ENCODE data around the gene SLC47A2.

Gene SLC47A2

GRCh38 chr17:19728084-19728495, 11.7 kb upstream of the SLC47A2 start:
- DNase-seq (ENCODE audit: low read depth in 4 of 4, low spot score in 1 of 4): no peak

GRCh38 chr17:19727501-19728078, 11.2 kb upstream of the SLC47A2 start:
- DNase-seq (ENCODE audit: low read depth in 4 of 4, low spot score in 1 of 4): no peak

DNA sequence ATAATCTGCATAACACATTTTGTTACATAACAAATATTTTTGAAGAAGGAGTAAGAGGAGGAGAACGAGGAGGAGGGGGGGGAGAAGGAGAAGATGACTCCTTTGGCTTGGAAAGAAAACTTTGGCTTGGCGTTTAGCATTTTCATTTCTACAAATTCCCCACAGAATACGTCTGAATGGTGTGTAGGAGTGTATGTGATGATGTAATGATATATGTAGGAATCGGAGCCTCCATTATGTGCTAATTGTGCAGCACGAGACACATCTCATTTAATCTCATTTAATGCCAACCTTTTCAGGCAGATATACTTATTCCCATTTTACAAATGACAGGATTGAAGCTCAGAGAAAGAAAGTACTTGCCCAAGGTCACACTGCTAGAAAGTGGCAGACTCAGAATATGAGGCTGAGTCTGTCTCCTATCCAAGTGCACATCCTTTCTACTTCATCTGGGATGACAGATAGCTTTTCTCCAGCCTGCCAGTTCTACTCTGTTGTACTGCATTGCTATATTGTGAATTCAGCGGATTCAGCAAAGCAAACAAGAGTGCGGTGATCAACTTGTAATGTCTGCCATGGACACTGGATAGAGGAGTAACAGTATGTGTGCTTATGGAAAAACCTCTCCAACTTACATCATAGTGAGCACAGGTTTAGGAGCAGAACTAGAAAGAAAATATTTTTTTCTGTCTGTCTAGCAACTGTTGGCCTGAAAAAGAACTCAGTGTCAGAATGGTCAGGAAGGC, 10.4 kb upstream of the SLC47A2 start:
- DNase-seq (ENCODE audit: low read depth in 4 of 4, low spot score in 1 of 4): no peak

DNA sequence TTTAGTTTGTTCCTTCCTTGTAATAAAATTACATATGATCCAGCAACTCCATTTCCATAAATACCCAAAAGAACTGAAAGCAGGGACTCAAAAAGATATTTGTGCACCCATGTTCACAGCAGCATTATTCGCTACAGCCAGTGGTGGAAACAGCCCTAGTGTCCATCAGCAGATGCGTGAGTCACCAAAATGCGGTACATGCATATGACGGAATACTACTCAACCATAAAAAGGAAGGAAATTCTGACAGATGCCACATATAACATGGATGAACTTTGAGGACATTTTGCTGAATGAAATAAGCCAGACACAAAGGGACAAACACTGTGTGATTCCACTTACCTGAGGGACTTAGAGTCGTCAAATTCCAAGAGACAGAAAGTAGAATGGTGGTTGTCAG, 9.1 kb upstream of the SLC47A2 start:
- no peak for DNase-seq (ENCODE audit: low read depth in 4 of 4, low spot score in 1 of 4)

- DNase-seq (ENCODE audit: low read depth in 4 of 4, low spot score in 1 of 4): peak; percentile 11 to 26 (median 20)
These were observed 8.4 kb upstream of the SLC47A2 start for GRCh38 chr17:19724501-19725420.

- no peak for DNase-seq (ENCODE audit: low read depth in 4 of 4, low spot score in 1 of 4)
These were observed 7.6 kb upstream of the SLC47A2 start for GRCh38 chr17:19723964-19724363.

- no peak for DNase-seq (ENCODE audit: low read depth in 4 of 4, low spot score in 1 of 4)
These were observed 4.4 kb upstream of the SLC47A2 start for GRCh38 chr17:19720631-19721426.

DNA sequence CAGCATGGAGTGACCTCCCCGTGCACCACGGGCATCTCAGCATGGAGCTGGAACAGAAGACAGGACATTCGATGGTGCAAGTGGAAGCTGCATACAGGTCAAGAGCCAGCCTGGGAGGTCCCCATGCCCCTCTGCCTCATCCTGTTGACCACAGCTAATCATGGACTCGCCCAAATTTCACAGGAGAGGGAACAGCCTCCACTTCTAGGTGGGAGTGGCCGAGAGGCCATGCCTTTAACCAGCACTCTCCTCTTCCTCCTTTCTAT, 3.8 kb upstream of the SLC47A2 start:
- no peak for DNase-seq (ENCODE audit: low read depth in 4 of 4, low spot score in 1 of 4)

GRCh38 chr17:19719355-19720209, 3.2 kb upstream of the SLC47A2 start:
- DNase-seq (ENCODE audit: low read depth in 4 of 4, low spot score in 1 of 4): no peak

GRCh38 chr17:19718613-19719354, 2.4 kb upstream of the SLC47A2 start:
- DNase-seq (ENCODE audit: low read depth in 4 of 4, low spot score in 1 of 4): no peak

GRCh38 chr17:19718041-19718612, 1.7 kb upstream of the SLC47A2 start:
- DNase-seq (ENCODE audit: low read depth in 4 of 4, low spot score in 1 of 4): no peak

- DNase-seq (ENCODE audit: low read depth in 4 of 4, low spot score in 1 of 4): no peak
These were observed 1.1 kb upstream of the SLC47A2 start for GRCh38 chr17:19717411-19717908.

- DNase-seq (ENCODE audit: low read depth in 4 of 4, low spot score in 1 of 4): no peak
These were observed 612 bp upstream of the SLC47A2 start for GRCh38 chr17:19717031-19717360.

- DNase-seq (ENCODE audit: low read depth in 4 of 4, low spot score in 1 of 4): no peak
These were observed 1.6 kb downstream of the SLC47A2 start for GRCh38 chr17:19714542-19715411.

- DNase-seq (ENCODE audit: low read depth in 4 of 4, low spot score in 1 of 4): no peak
These were observed 2.5 kb downstream of the SLC47A2 start for GRCh38 chr17:19713901-19714361.

DNA sequence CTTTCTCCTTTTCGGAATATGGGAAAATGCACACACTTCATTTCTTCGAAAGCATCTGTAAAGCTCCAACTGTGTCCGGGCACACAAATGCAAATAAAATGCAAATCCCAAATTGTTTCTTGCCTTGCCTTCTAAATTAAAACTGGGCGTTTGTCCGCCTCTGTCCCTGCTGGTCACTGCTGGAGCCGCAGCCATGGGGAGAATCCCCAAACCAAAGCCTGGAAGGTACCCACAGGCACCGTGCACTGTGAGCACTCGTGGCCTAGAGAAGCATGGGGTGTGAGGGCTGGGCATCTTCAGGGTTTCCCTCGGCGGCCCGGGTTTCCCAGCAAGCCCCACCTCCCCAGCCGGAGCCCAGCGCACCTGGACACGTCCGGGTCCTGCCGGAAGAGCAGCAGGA, 2.9 kb downstream of the SLC47A2 start:
- no peak for DNase-seq (ENCODE audit: low read depth in 4 of 4, low spot score in 1 of 4)

DNA sequence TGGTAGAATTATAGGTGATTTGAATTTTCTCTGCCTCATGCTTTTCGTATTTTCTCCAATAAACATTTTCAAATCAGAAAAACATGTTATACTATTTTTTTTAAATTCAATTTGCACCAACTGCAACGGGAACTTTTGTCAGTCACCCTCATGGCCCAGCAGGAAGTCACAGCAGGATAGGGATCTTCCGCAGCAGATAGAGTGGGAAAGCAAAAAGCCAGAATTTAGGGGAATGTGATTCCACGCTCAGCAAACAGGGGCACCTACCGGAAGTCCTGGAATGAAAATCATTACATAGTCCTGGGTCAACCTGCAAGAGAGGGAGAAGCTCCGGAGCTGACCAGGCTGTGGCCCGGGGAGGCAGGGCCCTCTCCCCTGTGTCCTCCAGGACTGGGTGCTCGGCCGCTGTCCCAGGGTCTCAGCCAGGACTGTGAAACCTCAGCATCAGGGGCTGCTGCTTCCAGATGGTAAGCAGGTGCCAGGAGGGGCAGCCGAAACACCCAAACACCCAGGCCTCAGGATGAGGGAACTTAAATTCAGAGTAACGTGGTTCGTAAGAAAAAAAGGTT, 3.9 kb downstream of the SLC47A2 start:
- no peak for DNase-seq (ENCODE audit: low read depth in 4 of 4, low spot score in 1 of 4)

- no peak for DNase-seq (ENCODE audit: low read depth in 4 of 4, low spot score in 1 of 4)
These were observed 6.5 kb downstream of the SLC47A2 start for GRCh38 chr17:19709841-19710240.
